ENCODE results near the gene HDLBP.
"Not testable (repeated sequence)": the region's sequence is repeated elsewhere in the genome, so short reads cannot be mapped to it uniquely, and the experiment has no call there.

HDLBP gene

GRCh38 chr2:241211276-241211675 lies 104.2 kb downstream of the HDLBP start:
- no peak for DNase-seq (ENCODE audit: low spot score)

- DNase-seq (ENCODE audit: low spot score) = no peak
Measured at GRCh38 chr2:241209271-241209670, 106.2 kb downstream of the HDLBP start.

- no peak for DNase-seq (ENCODE audit: low spot score)
Measured at GRCh38 chr2:241208058-241208457, 107.4 kb downstream of the HDLBP start.

GRCh38 chr2:241207641-241208040 lies 107.8 kb downstream of the HDLBP start:
- DNase-seq (ENCODE audit: low spot score) = no peak

- DNase-seq (ENCODE audit: low spot score) = no peak
Measured at GRCh38 chr2:241207151-241207550, 108.3 kb downstream of the HDLBP start.

GRCh38 chr2:241205086-241205485 lies 110.4 kb downstream of the HDLBP start:
- DNase-seq (ENCODE audit: low spot score) = no peak

GRCh38 chr2:241204490-241204889 lies 111.0 kb downstream of the HDLBP start:
- no peak for DNase-seq (ENCODE audit: low spot score)

GRCh38 chr2:241204010-241204384 lies 111.5 kb downstream of the HDLBP start:
- no peak for DNase-seq (ENCODE audit: low spot score)

- DNase-seq (ENCODE audit: low spot score) = no peak
Measured at GRCh38 chr2:241203218-241204009, 112.1 kb downstream of the HDLBP start.

GRCh38 chr2:241202681-241203080 lies 112.8 kb downstream of the HDLBP start:
- no peak for DNase-seq (ENCODE audit: low spot score)

GRCh38 chr2:241202268-241202585 lies 113.2 kb downstream of the HDLBP start:
- no peak for DNase-seq (ENCODE audit: low spot score)

GRCh38 chr2:241201445-241202267 lies 113.8 kb downstream of the HDLBP start:
- no peak for DNase-seq (ENCODE audit: low spot score)

GRCh38 chr2:241200822-241201395 lies 114.6 kb downstream of the HDLBP start:
- DNase-seq (ENCODE audit: low spot score) = no peak

GRCh38 chr2:241199897-241200821 lies 115.3 kb downstream of the HDLBP start:
- DNase-seq (ENCODE audit: low spot score) = no peak

GRCh38 chr2:241199286-241199685 lies 116.2 kb downstream of the HDLBP start:
- DNase-seq (ENCODE audit: low spot score) = no peak

GRCh38 chr2:241198381-241199279 lies 116.8 kb downstream of the HDLBP start:
- no peak for DNase-seq (ENCODE audit: low spot score)

- DNase-seq (ENCODE audit: low spot score) = no peak
Measured at GRCh38 chr2:241197947-241198346, 117.5 kb downstream of the HDLBP start.

GRCh38 chr2:241197246-241197645 lies 118.2 kb downstream of the HDLBP start:
- DNase-seq (ENCODE audit: low spot score) = not testable (repeated sequence)

- no peak for DNase-seq (ENCODE audit: low spot score)
Measured at GRCh38 chr2:241195506-241196130, 119.9 kb downstream of the HDLBP start.

- no peak for DNase-seq (ENCODE audit: low spot score)
Measured at GRCh38 chr2:241194811-241195210, 120.7 kb downstream of the HDLBP start.
